H1 (cell line): ENCODE results near the gene COL6A3. TPM values are rescaled to one million over a fixed set of nuclear protein-coding genes. Genes with fewer than 3 reads are reported as not detected.

ENCODE experiments used
- CTCF ChIA-PET: fragments of 300-600 bp; sonication (Branson Sonifier 250); formaldehyde crosslinking; loops from one replicate; lab custom pipeline; 2021; ENCODE audit not compliant: partially characterized antibody; lab: Charles Lee
- POLR2A ChIA-PET: fragments of 300-600 bp; sonication (Branson Sonifier 250); formaldehyde crosslinking; loops from one replicate; lab custom pipeline; 2021; ENCODE audit warnings: inconsistent platforms; ENCODE audit not compliant: partially characterized antibody; lab: Charles Lee
- DNase-seq, 2 experiments: peaks; one replicate each; pipeline versions ENCODE4 v3.0.0 to v3.0.0-alpha.2; 2010 to 2022; ENCODE audit warnings: low spot score in 2 of 2, low read depth in 1 of 2, mixed read lengths in 1 of 2
- FAIRE-seq: peaks from 2 replicates; lab custom pipeline; 2011; peaks lifted over from hg19 to GRCh38; lab: Jason Lieb, UNC
- H2AFZ ChIP-seq: 2 replicates; pipeline ENCODE4 v1.8.1; 2012; ENCODE audit warnings: low read length, inconsistent platforms
- H2AK5ac ChIP-seq: 2 replicates; pipeline ENCODE4 v1.6.1; 2013; ENCODE audit warnings: low read depth, low read length
- H2BK120ac ChIP-seq: replicated peaks from 2 replicates; pipeline ENCODE3; 2013; ENCODE audit warnings: low read depth, low read length, inconsistent platforms
- H2BK12ac ChIP-seq: 2 replicates; pipeline ENCODE4 v1.6.1; 2013; ENCODE audit warnings: low read depth, low read length
- H2BK15ac ChIP-seq: 2 replicates; pipeline ENCODE4 v1.6.1; 2013; ENCODE audit warnings: low read length
- H2BK20ac ChIP-seq: 2 replicates; pipeline ENCODE4 v1.6.1; 2013; ENCODE audit warnings: low read length
- H2BK5ac ChIP-seq: 2 replicates; pipeline ENCODE4 v1.6.1; 2013; ENCODE audit warnings: low read depth, low read length
- H3K14ac ChIP-seq: 2 replicates; pipeline ENCODE4 v1.6.1; 2013; ENCODE audit warnings: inconsistent platforms; ENCODE audit not compliant: insufficient read length
- H3K18ac ChIP-seq: 2 replicates; pipeline ENCODE4 v1.6.1; 2013; ENCODE audit warnings: low read length; ENCODE audit errors: extremely low read depth
- H3K23ac ChIP-seq: 2 replicates; pipeline ENCODE4 v1.6.1; 2013; ENCODE audit warnings: inconsistent platforms; ENCODE audit not compliant: insufficient read length
- H3K23me2 ChIP-seq: 2 replicates; pipeline ENCODE4 v1.6.1; 2013; ENCODE audit warnings: low read depth, low read length
- H3K27ac ChIP-seq: 2 replicates; pipeline ENCODE4 v1.6.1; 2011; ENCODE audit warnings: low read depth, low read length, inconsistent platforms
- H3K27me3 ChIP-seq, 4 experiments: replicated peaks in 1 of 4; 1 replicate in 1 of 4; 2 replicates in 3 of 4; pipeline versions ENCODE4 v1.6.1 to v1.8.1; 2011 to 2013; ENCODE audit warnings: low read length in 3 of 4, mild to moderate bottlenecking in 3 of 4, inconsistent platforms in 2 of 4, mixed read lengths in 2 of 4, moderate library complexity in 1 of 4; ENCODE audit not compliant: control insufficient read depth in 3 of 4, insufficient read depth in 3 of 4; ENCODE audit errors: extremely low read depth in 1 of 4
- H3K36me3 ChIP-seq, 4 experiments: 2 replicates each; pipeline versions ENCODE4 v1.6.1 to v1.8.1; 2011 to 2013; ENCODE audit warnings: mild to moderate bottlenecking in 4 of 4, low read length in 3 of 4, moderate library complexity in 2 of 4, control low read depth in 1 of 4, inconsistent platforms in 1 of 4; ENCODE audit not compliant: insufficient read depth in 4 of 4, control insufficient read depth in 2 of 4
- H3K4ac ChIP-seq: replicated peaks from 2 replicates; pipeline ENCODE3; 2013; ENCODE audit warnings: low read length, low read depth, mixed read lengths, inconsistent platforms; ENCODE audit not compliant: insufficient read length
- H3K4me1 ChIP-seq, 4 experiments: replicated peaks in 1 of 4; 1 replicate in 1 of 4; 2 replicates in 3 of 4; pipeline versions ENCODE4 v1.6.1 to v1.8.1; 2011 to 2013; ENCODE audit warnings: low read length in 3 of 4, inconsistent platforms in 2 of 4, mixed read lengths in 1 of 4; ENCODE audit not compliant: insufficient read depth in 4 of 4, control insufficient read depth in 3 of 4
- H3K4me2 ChIP-seq, 2 experiments: 2 replicates each; pipeline versions ENCODE4 v1.6.1 to v1.8.1; 2011 to 2013; ENCODE audit warnings: low read depth in 2 of 2, low read length in 2 of 2, control low read depth in 1 of 2, inconsistent platforms in 1 of 2, mild to moderate bottlenecking in 1 of 2; ENCODE audit not compliant: insufficient read depth in 1 of 2
- H3K4me3 ChIP-seq, 4 experiments: fragments of 200-600, 300-600 bp in 1 of 4; sonication (generic), shearing (Covaris generic), sonication (Bioruptor Twin) in 1 of 4; 2 replicates each; pipeline versions ENCODE4 v1.5.1 to v1.8.1; 2011 to 2016; ENCODE audit warnings: low read length in 4 of 4, low read depth in 3 of 4, control low read depth in 2 of 4, inconsistent platforms in 2 of 4, mild to moderate bottlenecking in 2 of 4, mixed read lengths in 1 of 4, moderate library complexity in 1 of 4; ENCODE audit not compliant: insufficient read depth in 2 of 4; ENCODE audit errors: extremely low read depth in 1 of 4
- H3K56ac ChIP-seq: replicated peaks from 2 replicates; pipeline ENCODE3; 2013; ENCODE audit warnings: low read depth, mild to moderate bottlenecking, mixed read lengths, low read length, inconsistent platforms; ENCODE audit not compliant: insufficient read length
- H3K79me1 ChIP-seq: 2 replicates; pipeline ENCODE4 v1.6.1; 2013; ENCODE audit warnings: low read depth, low read length, control low read depth
- H3K79me2 ChIP-seq, 2 experiments: 2 replicates each; pipeline versions ENCODE4 v1.6.1 to v1.8.1; 2012 to 2013; ENCODE audit warnings: low read length in 2 of 2, mild to moderate bottlenecking in 2 of 2, inconsistent platforms in 1 of 2; ENCODE audit not compliant: insufficient read depth in 2 of 2, control insufficient read depth in 1 of 2
- H3K9ac ChIP-seq, 4 experiments: replicated peaks in 1 of 4; 1 replicate in 1 of 4; 2 replicates in 3 of 4; pipeline versions ENCODE4 v1.6.1 to v1.8.1; 2011 to 2013; ENCODE audit warnings: low read depth in 3 of 4, low read length in 3 of 4, control low read depth in 2 of 4, mild to moderate bottlenecking in 2 of 4, moderate library complexity in 2 of 4, inconsistent platforms in 1 of 4; ENCODE audit errors: extremely low read depth in 1 of 4
- H3K9me3 ChIP-seq, 2 experiments: 2 replicates each; pipeline versions ENCODE4 v1.6.1 to v1.8.1; 2012 to 2013; ENCODE audit warnings: mild to moderate bottlenecking in 2 of 2, moderate library complexity in 2 of 2, control low read depth in 1 of 2, inconsistent platforms in 1 of 2, low read depth in 1 of 2, low read length in 1 of 2, mixed read lengths in 1 of 2; ENCODE audit not compliant: insufficient read depth in 2 of 2
- H4K20me1 ChIP-seq, 2 experiments: replicated peaks in 1 of 2; 2 replicates each; pipeline versions ENCODE3 to v1.8.1; 2011 to 2013; ENCODE audit warnings: inconsistent platforms in 2 of 2, low read length in 2 of 2, mild to moderate bottlenecking in 1 of 2; ENCODE audit not compliant: insufficient read depth in 2 of 2, control insufficient read depth in 1 of 2
- H4K5ac ChIP-seq: 2 replicates; pipeline ENCODE4 v1.6.1; 2013; ENCODE audit warnings: low read length, low read depth, mixed read lengths, inconsistent platforms; ENCODE audit not compliant: insufficient read length
- H4K8ac ChIP-seq: 2 replicates; pipeline ENCODE4 v1.8.0; 2013; ENCODE audit warnings: mild to moderate bottlenecking, moderate library complexity, low read length, inconsistent platforms; ENCODE audit not compliant: insufficient read depth; ENCODE audit errors: extremely low read depth
- H4K91ac ChIP-seq: replicated peaks from 2 replicates; pipeline ENCODE3; 2013; ENCODE audit warnings: low read length, mixed read lengths, inconsistent platforms; ENCODE audit not compliant: insufficient read length
- CEBPB ChIP-seq: IDR thresholded peaks from 2 replicates; pipeline ENCODE4 v1.6.1; 2012; ENCODE audit warnings: low read depth, low read length
- CTBP2 ChIP-seq: IDR thresholded peaks from 2 replicates; pipeline ENCODE4 v1.7.0; 2011; ENCODE audit warnings: borderline replicate concordance, mild to moderate bottlenecking, moderate library complexity, mixed read lengths, low read length; ENCODE audit not compliant: insufficient read depth, insufficient read length
- CTCF ChIP-seq, 3 experiments: IDR thresholded peaks; 1 replicate in 2 of 3; 2 replicates in 1 of 3; pipeline versions ENCODE4 v1.5.1 to v1.6.1; 2011; ENCODE audit warnings: low read length in 3 of 3, mild to moderate bottlenecking in 3 of 3, inconsistent platforms in 2 of 3, low read depth in 1 of 3, moderate library complexity in 1 of 3; ENCODE audit not compliant: insufficient read depth in 1 of 3; ENCODE audit errors: control extremely low read depth in 1 of 3
- HDAC2 ChIP-seq, 2 experiments: fragments of 300-600 bp in 1 of 2; sonication (generic) in 1 of 2; IDR thresholded peaks; 2 replicates each; pipeline ENCODE4 v1.6.1; 2011 to 2012; ENCODE audit warnings: low read depth in 2 of 2, low read length in 2 of 2, mild to moderate bottlenecking in 2 of 2, moderate library complexity in 2 of 2, borderline replicate concordance in 1 of 2, inconsistent platforms in 1 of 2
- KDM5A ChIP-seq: fragments of 200-600 bp; IDR thresholded peaks from 2 replicates; pipeline ENCODE4 v1.7.1; 2012; ENCODE audit warnings: mild to moderate bottlenecking, low read length, inconsistent platforms, mixed read lengths
- MAFK ChIP-seq: IDR thresholded peaks from 2 replicates; pipeline ENCODE4 v1.6.1; 2012; ENCODE audit warnings: low read depth, mild to moderate bottlenecking, improper control_type of control experiment, low read length
- MAX ChIP-seq: IDR thresholded peaks from 2 replicates; pipeline ENCODE4 v1.6.1; 2012; ENCODE audit warnings: inconsistent platforms
- NANOG ChIP-seq: IDR thresholded peaks from 2 replicates; pipeline ENCODE4 v1.6.1; 2011; ENCODE audit warnings: low read length, low read depth, mild to moderate bottlenecking, inconsistent platforms; ENCODE audit not compliant: insufficient read depth, poor library complexity, severe bottlenecking
- RXRA ChIP-seq: IDR thresholded peaks from 2 replicates; pipeline ENCODE4 v1.6.1; 2011; ENCODE audit warnings: low read depth, mild to moderate bottlenecking, low read length, moderate library complexity; ENCODE audit not compliant: insufficient read depth
- YY1 ChIP-seq: IDR thresholded peaks from 2 replicates; pipeline ENCODE4 v1.6.1; 2011; ENCODE audit warnings: low read depth, mild to moderate bottlenecking, low read length
- whole genome bisulfite sequencing, 2 experiments: shearing (Covaris generic) in 1 of 2; methylation state at CpG; one replicate each; pipeline versions ENCODE4 v1.1.6 to v1.1.7; 2013 to 2015; ENCODE audit warnings: low lambda C conversion rate in 2 of 2, mixed read lengths in 2 of 2, inconsistent platforms in 1 of 2, low coverage in 1 of 2, missing lambda C conversion rate in 1 of 2; ENCODE audit not compliant: insufficient replicate concordance in 2 of 2, insufficient coverage in 1 of 2, insufficient read length in 1 of 2; ENCODE audit errors: extremely low coverage in 1 of 2, missing lambda C conversion rate in 1 of 2; 5-methylcytosine and 5-hydroxymethylcytosine counted together
- polyA plus RNA-seq, 7 experiments: library from polyadenylated mRNA; depleted of rRNA in 3 of 7; stranded (reverse) in 5 of 7; unstranded in 2 of 7; fragments of >200 nt in 5 of 7; fragments of 200-250 nt in 2 of 7; gene quantifications; 1 replicate in 5 of 7; 2 replicates in 1 of 7; 4 replicates in 1 of 7; pipeline versions ENCODE4 v1.2.1 to v1.2.3, GENCODE V29; 2011 to 2013; ENCODE audit warnings: missing spikeins in 2 of 7, mixed read lengths in 2 of 7
- total RNA-seq: library from RNA; stranded (reverse); fragmentation: NEBNext Ultra II Directional; extraction: Animal tissue kit (Norgen Biotek cat#: 25700); gene quantifications from 2 replicates; pipeline ENCODE4 v1.2.1, GENCODE V29; 2021

COL6A3 gene
- total and polyA plus RNA-seq, 2 of the 8 experiments (the other 6 are each of a cell fraction or from before 2014, with no cell fraction given) = 1.2 to 3.4 TPM

GRCh38 chr2:237407700-237408099 lies 6.3 kb downstream of the COL6A3 start:
- no peak overlapping the region for H4K8ac ChIP-seq
- no peak overlapping the region for H3K14ac ChIP-seq
- H4K20me1 ChIP-seq = no peaks in the 10 kb centered on the region
- no peaks in the 10 kb centered on the region for H3K23me2 ChIP-seq
- ChIA-PET POLR2A (no interaction called here), CTCF (interaction anchor here (0.8 to 7.0 kb wide), 3 partner anchors 13 to 242 kb away, joined by 3 to 53 read pairs (median 3); no protein-coding TSS in a partner anchor)
- no peak overlapping the region for H2BK15ac ChIP-seq
- no peaks in the 10 kb centered on the region; a peak in 1 of 7 replicates for H3K27me3 ChIP-seq
- no peak overlapping the region for H3K56ac ChIP-seq
- no peak overlapping the region for H3K27ac ChIP-seq
- H3K4me3 ChIP-seq = no peak overlapping the region
- H3K79me1 ChIP-seq = no peaks in the 10 kb centered on the region
- no peak overlapping the region for H2AFZ ChIP-seq
- no peak overlapping the region for H3K23ac ChIP-seq
- H2BK20ac ChIP-seq = no peak overlapping the region
- DNase-seq (no peak), FAIRE-seq (no peak)
- no peak overlapping the region for H2BK120ac ChIP-seq
- no peaks in the 10 kb centered on the region for H3K4me1 ChIP-seq
- H3K9me3 ChIP-seq = no peaks in the 10 kb centered on the region
- H3K18ac ChIP-seq = no peak overlapping the region
- TF ChIP-seq YY1 (no peak), CTBP2 (no peak), MAX (no peak), KDM5A (no peak), NANOG (no peak), CTCF (IDR thresholded peaks at IDR 0.05; ENCODE audit: control extremely low read depth in 1 of 3, insufficient read depth in 1 of 3, low read depth in 1 of 3, low read length in 3 of 3) (no peak), HDAC2 (IDR thresholded peaks at IDR 0.05; ENCODE audit: borderline replicate concordance in 1 of 2, low read depth in 2 of 2, low read length in 2 of 2) (no peak), MAFK (no peak), CEBPB (no peak), RXRA (no peak)
- H4K5ac ChIP-seq = no peak overlapping the region
- H3K9ac ChIP-seq = no peak overlapping the region
- H2BK12ac ChIP-seq = no peak overlapping the region
- H2BK5ac ChIP-seq = no peak overlapping the region
- H2AK5ac ChIP-seq = no peak overlapping the region
- no peak overlapping the region for H3K4ac ChIP-seq
- no peak overlapping the region for H3K4me2 ChIP-seq
- 94% methylated on average over 4 of the region's 4 CpGs; no CpG with 5 or more reads in 1 of the 2 experiments for whole genome bisulfite sequencing, 2 experiments
- no peaks in the 10 kb centered on the region for H3K79me2 ChIP-seq
- no peak overlapping the region for H4K91ac ChIP-seq
- H3K36me3 ChIP-seq = no peaks in the 10 kb centered on the region
